HG02759 (cell line): ENCODE data around the gene OR2T1.
"Not testable (repeated sequence)": the region's sequence is repeated elsewhere in the genome, so short reads cannot be mapped to it uniquely, and the experiment has no call there.

Source experiments
- ATAC-seq: cut with Tn5 transposase; IDR thresholded peaks from one replicate; pipeline ENCODE4 v1.9.1; 2021; ENCODE audit warnings: mild to moderate bottlenecking, moderate library complexity; ENCODE audit not compliant: unreplicated experiment

OR2T1 gene

GRCh38 chr1:248434913-248435312, 32.1 kb downstream of the OR2T1 start:
- peak; percentile 49 for ATAC-seq

GRCh38 chr1:248436303-248436702, 33.5 kb downstream of the OR2T1 start:
- ATAC-seq: not testable (repeated sequence)

GRCh38 chr1:248438668-248439067, 35.8 kb downstream of the OR2T1 start:
- ATAC-seq: not testable (repeated sequence)

GRCh38 chr1:248439283-248439682, 36.4 kb downstream of the OR2T1 start:
- not testable (repeated sequence) for ATAC-seq

GRCh38 chr1:248442500-248443277, 39.8 kb downstream of the OR2T1 start:
- not testable (repeated sequence) for ATAC-seq

GRCh38 chr1:248444603-248445002, 41.8 kb downstream of the OR2T1 start:
- not testable (repeated sequence) for ATAC-seq

GRCh38 chr1:248445399-248445798, 42.6 kb downstream of the OR2T1 start, which contains the start of gene OR2T2:
Gene OR2T2 (plus strand): TSS chr1:248445637. CDS start chr1:248452798, 7,161 bp downstream.
- not testable (repeated sequence) for ATAC-seq

GRCh38 chr1:248448409-248449074, 45.7 kb downstream of the OR2T1 start:
- peak; percentile 69 for ATAC-seq

GRCh38 chr1:248449821-248450465, 47.1 kb downstream of the OR2T1 start:
- peak; percentile 5 for ATAC-seq

- peak; percentile 47 for ATAC-seq
Observed at GRCh38 chr1:248450466-248451145, 47.8 kb downstream of the OR2T1 start.

GRCh38 chr1:248453619-248454018, 50.8 kb downstream of the OR2T1 start:
- ATAC-seq: not testable (repeated sequence)

GRCh38 chr1:248455045-248455444, 52.2 kb downstream of the OR2T1 start:
- not testable (repeated sequence) for ATAC-seq

- not testable (repeated sequence) for ATAC-seq
Observed at GRCh38 chr1:248456635-248457034, 53.8 kb downstream of the OR2T1 start.
